TTC549 (cell line): Measurements from ENCODE around the gene PLCD1.
"Not testable (repeated sequence)": the region's sequence is repeated elsewhere in the genome, so short reads cannot be mapped to it uniquely, and the experiment has no call there.

ENCODE experiments used
- FAIRE-seq: peaks from 2 replicates; lab custom pipeline; 2012; peaks lifted over from hg19 to GRCh38; lab: Jason Lieb, UNC

The PLCD1 gene

DNA sequence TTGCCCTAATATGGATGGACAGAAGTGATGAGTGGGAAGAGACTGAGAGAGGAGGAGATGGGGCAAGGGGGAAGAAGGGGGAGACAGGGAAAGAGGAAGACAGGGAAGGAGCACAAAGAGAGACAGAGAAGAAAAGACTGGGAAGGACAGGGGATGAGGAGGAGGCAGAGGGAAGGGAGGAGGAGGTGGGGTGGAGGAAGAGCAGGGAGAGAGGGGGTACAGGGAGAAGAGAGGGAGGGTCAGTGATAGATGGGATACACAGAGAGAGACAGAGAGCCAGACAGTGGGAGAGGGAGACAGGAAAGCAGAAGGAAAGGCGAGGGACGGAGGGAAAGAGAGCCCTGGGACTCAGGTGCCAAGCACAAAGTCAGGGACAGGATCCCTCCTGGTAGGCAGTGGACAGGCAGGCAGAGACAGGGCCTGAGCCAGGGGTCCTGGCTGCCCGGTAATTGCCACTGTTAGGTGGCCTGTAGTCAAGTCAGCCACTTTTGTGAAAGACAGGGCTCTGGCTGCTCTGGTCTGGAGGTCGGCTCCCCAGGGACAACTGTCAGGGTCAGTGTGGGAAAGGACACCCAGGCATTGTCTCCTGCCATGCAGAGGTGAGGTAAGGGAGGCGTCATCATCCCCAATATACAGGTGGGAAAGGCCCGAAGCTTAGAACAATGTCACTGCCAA lies 29.1 kb downstream of the PLCD1 start:
- FAIRE-seq, result no peak

DNA sequence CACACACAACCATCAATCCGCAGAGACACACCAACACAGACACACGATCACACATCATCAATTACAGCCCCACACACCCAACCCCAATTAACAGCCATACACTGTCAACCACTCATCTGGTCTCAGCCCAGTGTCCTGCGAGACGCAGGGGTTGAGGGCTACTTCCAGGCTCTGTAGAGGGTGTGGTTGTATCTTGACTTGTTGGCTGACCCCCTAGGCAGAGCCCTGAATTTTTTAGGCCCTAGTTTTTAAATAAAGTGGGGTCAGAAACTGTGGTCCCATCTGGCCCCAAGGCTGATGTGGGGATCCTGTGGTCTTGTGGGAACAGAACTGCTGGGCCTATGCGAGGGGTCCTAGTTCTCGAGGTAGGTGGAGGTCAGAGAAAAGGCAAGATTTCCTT lies 29.6 kb downstream of the PLCD1 start:
- FAIRE-seq, result no peak

GRCh38 chr3:37997791-37998370 lies 31.6 kb downstream of the PLCD1 start:
- FAIRE-seq, result no peak

DNA sequence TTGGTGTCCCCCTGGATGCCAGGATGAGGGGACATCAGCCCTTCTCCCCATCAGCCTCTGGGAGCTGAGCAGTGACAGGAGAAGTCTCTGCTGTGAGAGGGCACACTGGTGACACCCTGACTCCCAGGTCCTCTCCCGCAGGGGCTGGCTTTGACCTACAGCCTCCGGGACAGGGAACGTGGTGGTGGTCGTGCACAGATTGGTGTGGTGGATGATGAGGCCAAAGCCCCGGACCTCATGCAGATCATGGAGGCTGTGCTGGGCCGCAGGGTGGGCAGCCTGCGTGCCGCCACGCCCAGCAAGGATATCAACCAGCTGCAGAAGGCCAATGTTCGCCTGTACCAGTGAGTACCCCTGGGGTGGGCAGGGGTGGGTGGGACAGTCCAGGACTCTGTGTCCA lies 32.1 kb downstream of the PLCD1 start:
- FAIRE-seq, result no peak

- no peak for FAIRE-seq
These were observed 32.6 kb downstream of the PLCD1 start for GRCh38 chr3:37996785-37997301.

GRCh38 chr3:37995652-37996641 lies 33.5 kb downstream of the PLCD1 start:
- FAIRE-seq, result no peak

GRCh38 chr3:37994639-37994972 lies 34.8 kb downstream of the PLCD1 start:
- FAIRE-seq, result no peak

GRCh38 chr3:37993820-37994638 lies 35.4 kb downstream of the PLCD1 start:
- FAIRE-seq, result no peak

- no peak for FAIRE-seq
These were observed 36.0 kb downstream of the PLCD1 start for GRCh38 chr3:37993460-37993819.

DNA sequence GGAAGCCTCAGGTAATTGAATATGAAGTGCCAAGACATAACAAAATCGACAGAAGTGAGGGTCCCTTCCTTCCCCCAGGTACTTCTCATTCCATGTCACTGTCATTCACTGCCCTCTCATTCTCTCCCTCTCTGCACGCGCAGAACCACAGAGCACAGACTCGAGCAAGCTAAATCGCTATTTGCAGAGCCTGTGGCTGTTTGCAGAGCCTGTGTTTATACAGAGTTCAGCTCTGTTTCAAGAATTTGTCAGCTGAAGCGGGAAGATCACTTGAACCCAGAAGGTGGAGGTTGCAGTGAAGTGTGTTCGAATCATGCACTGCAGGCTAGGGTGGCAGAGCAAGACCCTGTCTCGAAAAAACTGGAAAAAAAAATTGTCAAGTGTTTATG lies 36.4 kb downstream of the PLCD1 start:
- FAIRE-seq, result no peak

GRCh38 chr3:37992271-37993066 lies 37.0 kb downstream of the PLCD1 start:
- no peak for FAIRE-seq

- no peak for FAIRE-seq
These were observed 37.6 kb downstream of the PLCD1 start for GRCh38 chr3:37991823-37992222.

DNA sequence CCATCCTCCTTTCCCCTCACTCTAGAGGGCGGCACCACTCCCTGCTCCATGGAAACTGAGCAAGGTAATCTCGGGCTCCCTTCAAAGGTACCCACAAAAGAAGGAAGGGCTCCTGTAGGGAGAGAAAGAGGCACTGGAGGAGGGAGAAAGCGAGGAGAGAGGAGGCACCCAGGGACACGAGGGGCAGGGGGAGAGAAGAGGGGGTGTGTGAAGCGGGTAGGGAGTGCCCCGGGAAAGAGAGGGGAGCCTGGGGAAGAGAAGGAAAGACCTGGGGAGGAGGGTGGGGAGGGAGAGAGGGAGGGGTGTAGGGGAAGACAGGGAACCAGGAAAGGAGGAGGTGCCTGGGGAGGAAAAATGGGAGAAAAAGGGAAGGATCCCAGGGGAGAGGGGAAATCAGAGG lies 38.3 kb downstream of the PLCD1 start:
- no peak for FAIRE-seq

DNA sequence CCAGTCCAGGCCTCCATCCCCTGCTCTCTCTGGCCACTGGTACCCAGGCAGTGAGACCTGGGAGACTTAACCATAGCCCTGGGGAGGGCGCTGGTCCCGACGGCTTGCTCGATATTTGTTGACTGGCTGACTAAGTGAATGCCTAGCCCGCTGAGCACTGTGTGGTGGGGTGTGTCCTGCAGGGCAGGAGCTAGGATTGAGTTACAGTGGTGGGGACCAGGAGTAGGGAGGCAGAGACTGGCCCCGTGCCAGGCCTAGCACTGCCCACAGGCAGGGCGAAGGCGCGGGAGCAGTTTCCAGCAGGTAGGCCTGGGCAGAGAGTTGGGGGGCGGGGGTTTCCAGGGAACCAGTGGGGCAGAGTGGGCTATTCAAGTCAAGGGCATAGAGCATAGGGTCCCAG lies 38.9 kb downstream of the PLCD1 start, which contains the start of gene VILL:
VILL (plus strand) TSS at position 260 of the 400 bp plus-strand sequence. CDS start 2,887 bp downstream, outside the sequence.
- FAIRE-seq, result no peak

DNA sequence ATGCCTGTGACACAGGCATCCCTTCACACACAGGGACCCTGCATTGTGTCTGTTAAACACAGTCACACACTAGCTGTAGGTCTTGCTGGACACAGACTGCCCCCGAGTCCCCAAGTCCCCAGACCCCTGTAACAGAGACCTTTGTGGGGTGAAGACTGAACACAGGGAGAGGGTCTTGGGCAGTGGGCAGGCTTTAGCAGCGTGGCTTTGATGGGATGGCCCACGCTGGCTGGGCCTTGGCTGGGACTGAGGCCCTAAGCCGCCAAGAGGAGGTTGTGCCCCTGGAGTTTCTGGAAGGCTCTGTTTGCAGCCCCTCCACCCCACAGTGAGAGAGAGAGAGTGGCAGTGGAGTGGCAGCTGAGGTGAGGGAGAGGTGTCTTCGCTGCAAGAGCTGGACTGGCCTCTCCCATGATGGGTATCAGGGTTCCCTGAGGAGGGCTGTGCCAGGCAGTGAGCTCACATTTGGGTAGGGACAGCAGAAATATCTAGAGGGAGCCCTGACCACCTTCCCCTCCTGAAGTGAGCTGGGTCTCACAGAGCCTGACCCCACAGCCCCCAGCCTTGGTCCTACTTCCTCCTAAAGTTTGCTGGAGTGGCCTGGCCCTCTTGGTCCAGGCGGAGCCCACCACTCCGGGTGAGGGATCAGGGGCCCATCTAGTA lies 39.5 kb downstream of the PLCD1 start:
- no peak for FAIRE-seq

DNA sequence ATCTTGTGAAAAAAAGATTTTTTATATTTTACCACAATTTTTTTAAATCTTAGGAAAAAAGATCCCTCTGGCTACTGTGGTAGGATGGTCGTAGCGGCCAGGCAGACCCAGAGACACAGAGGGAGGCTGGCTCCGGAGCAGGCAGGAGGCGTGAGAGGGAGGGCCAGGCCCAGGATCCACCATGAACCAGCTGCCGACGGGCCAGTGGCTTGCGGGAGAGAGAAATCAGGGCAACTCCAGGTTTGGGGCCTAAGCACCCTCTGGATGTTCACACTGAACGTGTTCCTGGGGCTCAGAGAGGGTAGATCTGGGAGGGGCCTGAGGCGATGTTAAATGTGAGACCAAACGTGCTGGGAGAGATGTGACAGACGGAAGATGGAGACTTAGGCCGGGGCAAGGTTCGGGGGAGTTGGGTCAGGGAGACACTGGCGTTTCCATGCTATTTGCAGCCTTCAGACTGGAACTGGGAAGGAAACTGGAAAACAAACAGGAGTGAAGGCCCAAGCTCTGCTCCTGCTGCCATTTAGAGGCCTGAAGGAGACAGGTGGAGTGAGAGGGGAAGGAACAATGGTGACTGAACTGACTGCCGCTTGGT lies 40.4 kb downstream of the PLCD1 start:
- FAIRE-seq, result no peak

DNA sequence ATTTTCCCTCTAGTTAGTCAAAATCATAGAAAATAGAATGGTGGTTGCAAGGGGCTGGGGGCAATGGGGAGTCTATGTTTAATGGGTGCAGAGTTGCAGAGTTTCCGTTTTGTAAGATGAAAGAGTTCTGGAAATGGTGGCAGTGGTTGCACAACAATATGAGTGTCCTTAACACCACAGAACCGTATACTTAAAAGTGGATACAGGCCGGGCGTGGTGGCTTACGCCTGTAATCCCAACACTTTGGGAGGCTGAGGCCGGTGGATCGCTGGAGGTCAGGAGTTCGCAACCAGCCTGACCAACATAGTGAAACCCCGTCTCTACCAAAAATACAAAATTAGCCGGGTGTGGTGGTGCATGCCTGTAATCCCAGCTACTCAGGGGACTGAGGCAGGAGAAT lies 41.1 kb downstream of the PLCD1 start:
- not testable (repeated sequence) for FAIRE-seq

DNA sequence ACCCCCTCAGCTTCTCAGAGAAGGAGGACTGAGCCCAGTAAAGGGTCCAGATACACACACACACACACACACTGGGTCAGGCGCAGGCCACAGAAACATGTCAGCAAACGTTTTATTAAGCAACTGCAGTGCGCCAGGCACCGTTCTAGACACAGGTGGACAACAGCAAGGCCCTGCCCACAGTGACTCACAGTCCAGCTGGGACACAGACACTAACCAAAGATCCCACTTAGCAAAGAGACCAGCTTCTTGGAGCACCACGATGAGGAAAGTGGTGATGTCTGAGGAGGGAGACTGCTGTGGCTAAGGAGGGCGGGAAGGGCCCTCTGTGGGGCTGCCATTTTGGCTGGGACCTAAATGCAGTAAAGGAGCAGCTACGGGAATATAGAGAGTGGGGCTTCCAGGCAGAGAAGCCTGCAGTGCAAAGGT lies 41.7 kb downstream of the PLCD1 start:
- no peak for FAIRE-seq

DNA sequence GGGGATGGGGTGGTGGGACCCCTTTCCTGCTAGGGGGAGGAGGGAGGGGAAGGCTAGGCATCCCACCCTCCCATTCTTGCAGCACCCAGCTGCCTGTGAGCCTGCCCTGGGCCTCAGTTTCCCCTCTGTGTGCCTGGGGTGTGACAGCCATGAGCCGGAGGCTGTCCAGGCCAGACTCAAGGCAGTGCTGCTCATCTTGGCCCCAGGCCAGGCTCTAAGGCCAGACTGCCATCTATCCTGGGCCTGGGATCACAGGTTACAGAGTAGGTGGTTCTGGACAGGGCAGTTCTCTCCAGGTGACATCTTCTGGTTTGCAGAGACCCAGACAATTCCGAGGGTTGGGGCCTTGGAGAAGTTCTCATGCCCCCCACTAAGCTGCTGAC lies 42.1 kb downstream of the PLCD1 start:
- FAIRE-seq, result no peak
